PC-3 (cell line): ENCODE measurements around the gene EMCN.

ENCODE experiments used
- EZH2 ChIP-seq: fragments of 300-600 bp; sonication (generic); IDR thresholded peaks from one replicate; pipeline ENCODE4 v1.6.1; 2017; ENCODE audit warnings: antibody characterized with exemption, mild to moderate bottlenecking, low read length; ENCODE audit not compliant: unreplicated experiment
- TF ChIP-seq, protein P1 (sequence below): fragments of 300-600 bp; sonication (generic); conservative IDR thresholded peaks from 2 replicates; pipeline ENCODE4 v1.5.1; 2017; ENCODE audit warnings: antibody characterized with exemption, low read depth, mild to moderate bottlenecking, low read length

DNA sequence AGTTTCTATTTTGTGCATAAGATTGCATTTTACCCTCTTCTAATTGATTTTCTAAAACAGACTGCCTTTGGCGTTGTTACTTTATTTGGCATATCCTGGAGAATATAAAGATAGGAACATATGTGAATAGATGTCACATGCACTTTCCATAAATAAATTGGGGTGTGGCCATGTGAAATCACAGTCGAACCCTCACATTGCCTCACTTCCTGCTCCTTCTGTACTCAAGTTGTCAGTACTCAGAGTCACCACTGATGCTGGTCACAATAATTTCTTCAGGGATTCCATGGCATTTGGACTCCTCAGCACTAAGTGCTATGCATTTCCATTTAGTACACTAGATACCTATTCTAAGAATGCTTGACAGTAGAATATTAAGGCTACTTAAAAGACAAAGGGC lies 1.4 kb upstream of the EMCN start:
- TF ChIP-seq, protein P1, sequence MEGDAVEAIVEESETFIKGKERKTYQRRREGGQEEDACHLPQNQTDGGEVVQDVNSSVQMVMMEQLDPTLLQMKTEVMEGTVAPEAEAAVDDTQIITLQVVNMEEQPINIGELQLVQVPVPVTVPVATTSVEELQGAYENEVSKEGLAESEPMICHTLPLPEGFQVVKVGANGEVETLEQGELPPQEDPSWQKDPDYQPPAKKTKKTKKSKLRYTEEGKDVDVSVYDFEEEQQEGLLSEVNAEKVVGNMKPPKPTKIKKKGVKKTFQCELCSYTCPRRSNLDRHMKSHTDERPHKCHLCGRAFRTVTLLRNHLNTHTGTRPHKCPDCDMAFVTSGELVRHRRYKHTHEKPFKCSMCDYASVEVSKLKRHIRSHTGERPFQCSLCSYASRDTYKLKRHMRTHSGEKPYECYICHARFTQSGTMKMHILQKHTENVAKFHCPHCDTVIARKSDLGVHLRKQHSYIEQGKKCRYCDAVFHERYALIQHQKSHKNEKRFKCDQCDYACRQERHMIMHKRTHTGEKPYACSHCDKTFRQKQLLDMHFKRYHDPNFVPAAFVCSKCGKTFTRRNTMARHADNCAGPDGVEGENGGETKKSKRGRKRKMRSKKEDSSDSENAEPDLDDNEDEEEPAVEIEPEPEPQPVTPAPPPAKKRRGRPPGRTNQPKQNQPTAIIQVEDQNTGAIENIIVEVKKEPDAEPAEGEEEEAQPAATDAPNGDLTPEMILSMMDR: no peak
- no peak for TF ChIP-seq EZH2
